Medulla oblongata (tissue), 1 donor: ENCODE measurements around the gene DPY19L2.
"Not testable (repeated sequence)": the region's sequence is repeated elsewhere in the genome, so short reads cannot be mapped to it uniquely, and the experiment has no call there.

ENCODE experiments used
- DNase-seq: peaks from one replicate; pipeline ENCODE4 v3.0.0-alpha.2; 2015; ENCODE audit errors: extremely low spot score

DPY19L2 gene

GRCh38 chr12:63663005-63663404 is 5.3 kb downstream of the DPY19L2 start:
- DNase-seq, result not testable (repeated sequence)

GRCh38 chr12:63658501-63658900 is 9.8 kb downstream of the DPY19L2 start:
- not testable (repeated sequence) for DNase-seq

- not testable (repeated sequence) for DNase-seq
Observed at GRCh38 chr12:63656407-63656806, 11.9 kb downstream of the DPY19L2 start.

GRCh38 chr12:63655543-63656257 is 12.6 kb downstream of the DPY19L2 start:
- not testable (repeated sequence) for DNase-seq

GRCh38 chr12:63654481-63654880 is 13.8 kb downstream of the DPY19L2 start:
- not testable (repeated sequence) for DNase-seq

GRCh38 chr12:63649517-63649916 is 18.8 kb downstream of the DPY19L2 start:
- DNase-seq, result not testable (repeated sequence)

GRCh38 chr12:63643381-63644140 is 24.7 kb downstream of the DPY19L2 start:
- not testable (repeated sequence) for DNase-seq

GRCh38 chr12:63624258-63624657 is 44.0 kb downstream of the DPY19L2 start:
- DNase-seq, result not testable (repeated sequence)

GRCh38 chr12:63615544-63615943 is 52.7 kb downstream of the DPY19L2 start:
- DNase-seq, result not testable (repeated sequence)

GRCh38 chr12:63611285-63611684 is 57.0 kb downstream of the DPY19L2 start:
- DNase-seq, result not testable (repeated sequence)

- not testable (repeated sequence) for DNase-seq
Observed at GRCh38 chr12:63609281-63609680, 59.0 kb downstream of the DPY19L2 start.

GRCh38 chr12:63604985-63605384 is 63.3 kb downstream of the DPY19L2 start:
- not testable (repeated sequence) for DNase-seq

- DNase-seq, result not testable (repeated sequence)
Observed at GRCh38 chr12:63594828-63595227, 73.5 kb downstream of the DPY19L2 start.

- not testable (repeated sequence) for DNase-seq
Observed at GRCh38 chr12:63584426-63584825, 83.9 kb downstream of the DPY19L2 start.

GRCh38 chr12:63583289-63583688 is 85.0 kb downstream of the DPY19L2 start:
- DNase-seq, result not testable (repeated sequence)

- DNase-seq, result not testable (repeated sequence)
Observed at GRCh38 chr12:63577631-63578030, 90.7 kb downstream of the DPY19L2 start.

GRCh38 chr12:63572038-63572437 is 96.3 kb downstream of the DPY19L2 start:
- not testable (repeated sequence) for DNase-seq

- not testable (repeated sequence) for DNase-seq
Observed at GRCh38 chr12:63558445-63558844, 109.8 kb downstream of the DPY19L2 start.

- not testable (repeated sequence) for DNase-seq
Observed at GRCh38 chr12:63551397-63551796, 116.9 kb downstream of the DPY19L2 start.

- not testable (repeated sequence) for DNase-seq
Observed at GRCh38 chr12:63549034-63549433, 119.3 kb downstream of the DPY19L2 start.

- DNase-seq, result not testable (repeated sequence)
Observed at GRCh38 chr12:63545298-63545916, 122.9 kb downstream of the DPY19L2 start.

GRCh38 chr12:63538656-63539055 is 129.6 kb downstream of the DPY19L2 start:
- not testable (repeated sequence) for DNase-seq
